H1 (cell line): ENCODE results near the gene TMEM200C. TPM values are rescaled to one million over a fixed set of nuclear protein-coding genes. Genes with fewer than 3 reads are reported as not detected.

Source experiments
- CTCF ChIA-PET: fragments of 300-600 bp; sonication (Branson Sonifier 250); formaldehyde crosslinking; loops from one replicate; lab custom pipeline; 2021; ENCODE audit not compliant: partially characterized antibody; lab: Charles Lee
- POLR2A ChIA-PET: fragments of 300-600 bp; sonication (Branson Sonifier 250); formaldehyde crosslinking; loops from one replicate; lab custom pipeline; 2021; ENCODE audit warnings: inconsistent platforms; ENCODE audit not compliant: partially characterized antibody; lab: Charles Lee
- DNase-seq, 2 experiments: peaks; one replicate each; pipeline versions ENCODE4 v3.0.0 to v3.0.0-alpha.2; 2010 to 2022; ENCODE audit warnings: low spot score in 2 of 2, low read depth in 1 of 2, mixed read lengths in 1 of 2
- FAIRE-seq: peaks from 2 replicates; lab custom pipeline; 2011; peaks lifted over from hg19 to GRCh38; lab: Jason Lieb, UNC
- H2AFZ ChIP-seq: 2 replicates; pipeline ENCODE4 v1.8.1; 2012; ENCODE audit warnings: low read length, inconsistent platforms
- H2AK5ac ChIP-seq: 2 replicates; pipeline ENCODE4 v1.6.1; 2013; ENCODE audit warnings: low read depth, low read length
- H2BK120ac ChIP-seq: replicated peaks from 2 replicates; pipeline ENCODE3; 2013; ENCODE audit warnings: low read depth, low read length, inconsistent platforms
- H2BK12ac ChIP-seq: 2 replicates; pipeline ENCODE4 v1.6.1; 2013; ENCODE audit warnings: low read depth, low read length
- H2BK15ac ChIP-seq: 2 replicates; pipeline ENCODE4 v1.6.1; 2013; ENCODE audit warnings: low read length
- H2BK20ac ChIP-seq: 2 replicates; pipeline ENCODE4 v1.6.1; 2013; ENCODE audit warnings: low read length
- H2BK5ac ChIP-seq: 2 replicates; pipeline ENCODE4 v1.6.1; 2013; ENCODE audit warnings: low read depth, low read length
- H3K14ac ChIP-seq: 2 replicates; pipeline ENCODE4 v1.6.1; 2013; ENCODE audit warnings: inconsistent platforms; ENCODE audit not compliant: insufficient read length
- H3K18ac ChIP-seq: 2 replicates; pipeline ENCODE4 v1.6.1; 2013; ENCODE audit warnings: low read length; ENCODE audit errors: extremely low read depth
- H3K23ac ChIP-seq: 2 replicates; pipeline ENCODE4 v1.6.1; 2013; ENCODE audit warnings: inconsistent platforms; ENCODE audit not compliant: insufficient read length
- H3K23me2 ChIP-seq: 2 replicates; pipeline ENCODE4 v1.6.1; 2013; ENCODE audit warnings: low read depth, low read length
- H3K27ac ChIP-seq: 2 replicates; pipeline ENCODE4 v1.6.1; 2011; ENCODE audit warnings: low read depth, low read length, inconsistent platforms
- H3K27me3 ChIP-seq, 4 experiments: replicated peaks in 1 of 4; 1 replicate in 1 of 4; 2 replicates in 3 of 4; pipeline versions ENCODE4 v1.6.1 to v1.8.1; 2011 to 2013; ENCODE audit warnings: low read length in 3 of 4, mild to moderate bottlenecking in 3 of 4, inconsistent platforms in 2 of 4, mixed read lengths in 2 of 4, moderate library complexity in 1 of 4; ENCODE audit not compliant: control insufficient read depth in 3 of 4, insufficient read depth in 3 of 4; ENCODE audit errors: extremely low read depth in 1 of 4
- H3K36me3 ChIP-seq, 4 experiments: 2 replicates each; pipeline versions ENCODE4 v1.6.1 to v1.8.1; 2011 to 2013; ENCODE audit warnings: mild to moderate bottlenecking in 4 of 4, low read length in 3 of 4, moderate library complexity in 2 of 4, control low read depth in 1 of 4, inconsistent platforms in 1 of 4; ENCODE audit not compliant: insufficient read depth in 4 of 4, control insufficient read depth in 2 of 4
- H3K4ac ChIP-seq: replicated peaks from 2 replicates; pipeline ENCODE3; 2013; ENCODE audit warnings: low read length, low read depth, mixed read lengths, inconsistent platforms; ENCODE audit not compliant: insufficient read length
- H3K4me1 ChIP-seq, 4 experiments: replicated peaks in 1 of 4; 1 replicate in 1 of 4; 2 replicates in 3 of 4; pipeline versions ENCODE4 v1.6.1 to v1.8.1; 2011 to 2013; ENCODE audit warnings: low read length in 3 of 4, inconsistent platforms in 2 of 4, mixed read lengths in 1 of 4; ENCODE audit not compliant: insufficient read depth in 4 of 4, control insufficient read depth in 3 of 4
- H3K4me2 ChIP-seq, 2 experiments: 2 replicates each; pipeline versions ENCODE4 v1.6.1 to v1.8.1; 2011 to 2013; ENCODE audit warnings: low read depth in 2 of 2, low read length in 2 of 2, control low read depth in 1 of 2, inconsistent platforms in 1 of 2, mild to moderate bottlenecking in 1 of 2; ENCODE audit not compliant: insufficient read depth in 1 of 2
- H3K4me3 ChIP-seq, 4 experiments: fragments of 200-600, 300-600 bp in 1 of 4; sonication (generic), shearing (Covaris generic), sonication (Bioruptor Twin) in 1 of 4; 2 replicates each; pipeline versions ENCODE4 v1.5.1 to v1.8.1; 2011 to 2016; ENCODE audit warnings: low read length in 4 of 4, low read depth in 3 of 4, control low read depth in 2 of 4, inconsistent platforms in 2 of 4, mild to moderate bottlenecking in 2 of 4, mixed read lengths in 1 of 4, moderate library complexity in 1 of 4; ENCODE audit not compliant: insufficient read depth in 2 of 4; ENCODE audit errors: extremely low read depth in 1 of 4
- H3K56ac ChIP-seq: replicated peaks from 2 replicates; pipeline ENCODE3; 2013; ENCODE audit warnings: low read depth, mild to moderate bottlenecking, mixed read lengths, low read length, inconsistent platforms; ENCODE audit not compliant: insufficient read length
- H3K79me1 ChIP-seq: 2 replicates; pipeline ENCODE4 v1.6.1; 2013; ENCODE audit warnings: low read depth, low read length, control low read depth
- H3K79me2 ChIP-seq, 2 experiments: 2 replicates each; pipeline versions ENCODE4 v1.6.1 to v1.8.1; 2012 to 2013; ENCODE audit warnings: low read length in 2 of 2, mild to moderate bottlenecking in 2 of 2, inconsistent platforms in 1 of 2; ENCODE audit not compliant: insufficient read depth in 2 of 2, control insufficient read depth in 1 of 2
- H3K9ac ChIP-seq, 4 experiments: replicated peaks in 1 of 4; 1 replicate in 1 of 4; 2 replicates in 3 of 4; pipeline versions ENCODE4 v1.6.1 to v1.8.1; 2011 to 2013; ENCODE audit warnings: low read depth in 3 of 4, low read length in 3 of 4, control low read depth in 2 of 4, mild to moderate bottlenecking in 2 of 4, moderate library complexity in 2 of 4, inconsistent platforms in 1 of 4; ENCODE audit errors: extremely low read depth in 1 of 4
- H3K9me3 ChIP-seq, 2 experiments: 2 replicates each; pipeline versions ENCODE4 v1.6.1 to v1.8.1; 2012 to 2013; ENCODE audit warnings: mild to moderate bottlenecking in 2 of 2, moderate library complexity in 2 of 2, control low read depth in 1 of 2, inconsistent platforms in 1 of 2, low read depth in 1 of 2, low read length in 1 of 2, mixed read lengths in 1 of 2; ENCODE audit not compliant: insufficient read depth in 2 of 2
- H4K20me1 ChIP-seq, 2 experiments: replicated peaks in 1 of 2; 2 replicates each; pipeline versions ENCODE3 to v1.8.1; 2011 to 2013; ENCODE audit warnings: inconsistent platforms in 2 of 2, low read length in 2 of 2, mild to moderate bottlenecking in 1 of 2; ENCODE audit not compliant: insufficient read depth in 2 of 2, control insufficient read depth in 1 of 2
- H4K5ac ChIP-seq: 2 replicates; pipeline ENCODE4 v1.6.1; 2013; ENCODE audit warnings: low read length, low read depth, mixed read lengths, inconsistent platforms; ENCODE audit not compliant: insufficient read length
- H4K8ac ChIP-seq: 2 replicates; pipeline ENCODE4 v1.8.0; 2013; ENCODE audit warnings: mild to moderate bottlenecking, moderate library complexity, low read length, inconsistent platforms; ENCODE audit not compliant: insufficient read depth; ENCODE audit errors: extremely low read depth
- H4K91ac ChIP-seq: replicated peaks from 2 replicates; pipeline ENCODE3; 2013; ENCODE audit warnings: low read length, mixed read lengths, inconsistent platforms; ENCODE audit not compliant: insufficient read length
- WGBS, 2 experiments: shearing (Covaris generic) in 1 of 2; methylation state at CpG; one replicate each; pipeline versions ENCODE4 v1.1.6 to v1.1.7; 2013 to 2015; ENCODE audit warnings: low lambda C conversion rate in 2 of 2, mixed read lengths in 2 of 2, inconsistent platforms in 1 of 2, low coverage in 1 of 2, missing lambda C conversion rate in 1 of 2; ENCODE audit not compliant: insufficient replicate concordance in 2 of 2, insufficient coverage in 1 of 2, insufficient read length in 1 of 2; ENCODE audit errors: extremely low coverage in 1 of 2, missing lambda C conversion rate in 1 of 2; 5-methylcytosine and 5-hydroxymethylcytosine counted together
- polyA plus RNA-seq, 7 experiments: library from polyadenylated mRNA; depleted of rRNA in 3 of 7; stranded (reverse) in 5 of 7; unstranded in 2 of 7; fragments of >200 nt in 5 of 7; fragments of 200-250 nt in 2 of 7; gene quantifications; 1 replicate in 5 of 7; 2 replicates in 1 of 7; 4 replicates in 1 of 7; pipeline versions ENCODE4 v1.2.1 to v1.2.3, GENCODE V29; 2011 to 2013; ENCODE audit warnings: missing spikeins in 2 of 7, mixed read lengths in 2 of 7
- total RNA-seq: library from RNA; stranded (reverse); fragmentation: NEBNext Ultra II Directional; extraction: Animal tissue kit (Norgen Biotek cat#: 25700); gene quantifications from 2 replicates; pipeline ENCODE4 v1.2.1, GENCODE V29; 2021

Gene TMEM200C
- total and polyA plus RNA-seq, 2 of the 8 experiments (the other 6 are each of a cell fraction or from before 2014, with no cell fraction given), result 3.4 to 9.6 TPM

- no peak overlapping the region for H2BK15ac ChIP-seq
- H4K8ac ChIP-seq, result no peak overlapping the region
- CTCF ChIA-PET, result interaction anchor here (0.7 to 1.5 kb wide), 4 partner anchors 148 to 529 kb away, joined by 3 read pairs; no protein-coding TSS in a partner anchor
- H3K14ac ChIP-seq, result no peak overlapping the region
- 93% methylated on average over 1 of the region's 1 CpG; no CpG with 5 or more reads in 1 of the 2 experiments for WGBS, 2 experiments
- H2BK20ac ChIP-seq, result no peak overlapping the region
- no peaks in the 10 kb centered on the region; a peak in 1 of 7 replicates for H3K27me3 ChIP-seq
- no peaks in the 10 kb centered on the region for H4K20me1 ChIP-seq
- FAIRE-seq (no peak), DNase-seq (no peak)
- no peaks in the 10 kb centered on the region for H3K36me3 ChIP-seq
- H2BK120ac ChIP-seq, result no peak overlapping the region
- no peak overlapping the region for H3K9ac ChIP-seq
- no peak overlapping the region for H3K23ac ChIP-seq
- no peaks in the 10 kb centered on the region for H3K79me1 ChIP-seq
- no peak overlapping the region for H3K4me2 ChIP-seq
- no peak overlapping the region for H3K27ac ChIP-seq
- no peaks in the 10 kb centered on the region for H3K4me1 ChIP-seq
- H3K9me3 ChIP-seq, result no peaks in the 10 kb centered on the region
- no peak overlapping the region for H4K5ac ChIP-seq
- no peaks in the 10 kb centered on the region for H3K23me2 ChIP-seq
- no peak overlapping the region for H3K4me3 ChIP-seq
- H2BK5ac ChIP-seq, result no peak overlapping the region
- no peak overlapping the region for H2BK12ac ChIP-seq
- no peak overlapping the region for H2AK5ac ChIP-seq
- H4K91ac ChIP-seq, result no peak overlapping the region
- H2AFZ ChIP-seq, result no peak overlapping the region
- no peak overlapping the region for H3K4ac ChIP-seq
- POLR2A ChIA-PET, result no interaction called here
- H3K79me2 ChIP-seq, result no peaks in the 10 kb centered on the region
- H3K56ac ChIP-seq, result no peak overlapping the region
- no peak overlapping the region for H3K18ac ChIP-seq
Measured at GRCh38 chr18:5871426-5871825, 23.9 kb downstream of the TMEM200C start.
